Measurements from ENCODE around the gene KRTAP17-1.
"Not testable (repeated sequence)": the region's sequence is repeated elsewhere in the genome, so short reads cannot be mapped to it uniquely, and the experiment has no call there.

The KRTAP17-1 gene

DNA sequence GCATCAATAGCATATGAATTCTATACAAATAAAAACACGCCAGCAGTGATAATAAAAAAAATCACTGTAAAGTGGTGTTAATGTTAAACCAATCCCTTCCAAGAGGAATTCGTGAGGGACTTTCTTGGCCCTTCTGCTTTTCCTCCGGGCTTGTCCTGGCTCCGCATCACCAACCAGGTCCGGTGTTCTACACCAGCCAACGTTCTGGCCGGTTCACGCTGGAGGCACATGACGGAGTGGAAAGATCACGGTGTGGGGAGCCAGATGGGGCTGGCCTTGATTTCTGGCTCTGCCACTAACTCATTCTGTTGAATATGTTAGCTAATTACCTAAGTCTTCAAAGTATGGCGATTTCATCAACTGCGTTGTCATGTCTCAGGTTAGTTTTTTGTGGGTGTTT is 11.4 kb downstream of the KRTAP17-1 start:
- DNase-seq (ENCODE audit: low read depth in 2 of 2, low spot score in 1 of 2), result no peak

DNA sequence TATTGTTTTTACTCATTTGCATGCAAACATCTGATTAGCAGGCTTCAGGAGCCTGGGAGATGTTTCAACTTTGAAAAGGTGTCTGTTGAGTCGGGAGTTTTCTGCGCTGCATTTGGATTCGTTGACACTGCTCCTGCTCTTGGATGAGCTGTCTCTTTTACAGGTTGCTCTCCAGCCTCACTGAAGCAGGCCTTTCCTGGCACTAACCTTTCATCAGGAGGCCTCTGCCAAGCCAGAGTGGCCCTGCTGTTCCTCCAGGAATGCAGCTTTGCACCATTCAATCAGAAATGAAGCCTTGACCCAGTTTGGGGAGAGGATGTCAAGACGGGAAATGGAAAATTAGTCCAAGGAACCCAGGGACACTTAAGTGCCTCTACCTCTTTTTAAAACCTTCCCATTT is 12.5 kb downstream of the KRTAP17-1 start:
- no peak for DNase-seq (ENCODE audit: low read depth in 2 of 2, low spot score in 1 of 2)

DNA sequence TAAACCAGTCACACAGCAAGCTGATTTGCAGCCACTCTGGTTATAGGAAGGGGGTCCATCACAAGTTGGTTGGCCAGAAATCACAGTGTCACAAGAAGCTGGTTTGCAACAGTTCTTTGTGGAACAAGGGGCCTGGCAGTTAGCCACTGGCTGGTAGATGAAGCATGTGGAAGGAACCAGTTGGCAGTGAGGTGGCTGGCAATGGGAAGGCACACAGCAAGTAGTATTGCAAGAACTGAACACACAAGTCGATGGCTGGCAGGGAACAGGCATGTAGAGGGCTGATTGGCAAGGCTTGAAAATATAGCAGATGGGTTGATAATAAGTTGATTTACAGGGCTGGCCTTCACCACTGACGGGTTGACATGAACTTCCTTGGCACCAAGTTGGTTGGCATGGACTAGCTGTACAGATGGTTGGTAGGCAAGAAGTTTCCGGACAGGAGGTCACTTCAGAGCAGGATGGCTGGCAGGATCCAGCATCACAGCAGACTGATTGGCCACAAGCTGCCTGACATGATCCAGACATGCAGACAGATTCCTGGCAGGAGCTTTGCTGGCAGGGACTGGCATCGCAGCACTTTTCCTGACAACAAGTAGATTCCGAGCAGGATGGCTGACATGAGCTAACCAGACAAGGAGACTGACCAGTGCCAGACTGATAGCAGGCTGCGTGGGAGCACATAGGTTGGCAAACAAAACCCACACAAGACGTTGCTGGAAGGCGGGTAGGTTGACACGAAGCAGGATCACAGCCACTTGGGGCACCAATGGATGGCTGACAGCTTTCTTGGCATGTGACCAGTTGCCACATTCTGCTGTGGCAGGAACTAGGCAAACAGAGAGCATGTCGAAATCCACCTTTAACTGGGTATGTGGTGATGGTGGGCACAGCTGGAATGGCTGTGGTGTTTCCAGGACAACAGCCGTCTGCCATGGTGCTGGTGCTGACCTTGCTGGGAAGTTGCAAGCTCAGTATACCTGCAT is 13.3 kb downstream of the KRTAP17-1 start, which contains the start of gene KRTAP29-1:
KRTAP29-1 (minus strand) TSS at position 936 of the 986 bp plus-strand sequence; CDS start at position 936, 0 bp downstream.
- no peak for DNase-seq (ENCODE audit: low read depth in 2 of 2, low spot score in 1 of 2)

DNA sequence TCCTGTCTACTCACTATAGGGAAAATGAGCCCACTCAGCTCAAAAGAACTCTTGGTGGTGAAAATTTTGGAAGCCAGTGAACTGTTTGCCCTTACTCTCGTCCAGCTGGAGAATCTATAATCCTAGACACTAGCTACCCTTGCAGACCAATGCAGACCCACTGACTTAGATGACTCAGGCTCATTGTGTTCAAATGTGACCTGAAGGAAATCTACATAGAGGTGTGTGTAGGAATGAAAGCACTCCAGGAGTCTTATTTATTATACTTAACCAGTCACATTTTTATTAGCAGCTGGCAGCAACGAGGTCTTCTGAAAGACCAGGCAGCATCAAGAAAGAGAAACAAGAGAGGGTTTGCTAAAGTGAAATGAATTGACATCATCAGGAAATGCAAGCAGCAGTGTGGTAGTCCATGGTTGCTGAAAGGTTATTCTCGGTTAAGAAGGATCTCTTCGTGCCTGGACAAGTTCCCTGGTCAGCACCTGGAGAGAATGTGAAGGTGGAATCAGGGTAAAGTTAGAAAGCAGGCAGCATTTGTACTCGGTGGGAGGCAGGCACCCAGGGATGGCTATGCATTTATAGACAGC is 14.2 kb downstream of the KRTAP17-1 start:
- DNase-seq (ENCODE audit: low read depth in 2 of 2, low spot score in 1 of 2), result no peak

DNA sequence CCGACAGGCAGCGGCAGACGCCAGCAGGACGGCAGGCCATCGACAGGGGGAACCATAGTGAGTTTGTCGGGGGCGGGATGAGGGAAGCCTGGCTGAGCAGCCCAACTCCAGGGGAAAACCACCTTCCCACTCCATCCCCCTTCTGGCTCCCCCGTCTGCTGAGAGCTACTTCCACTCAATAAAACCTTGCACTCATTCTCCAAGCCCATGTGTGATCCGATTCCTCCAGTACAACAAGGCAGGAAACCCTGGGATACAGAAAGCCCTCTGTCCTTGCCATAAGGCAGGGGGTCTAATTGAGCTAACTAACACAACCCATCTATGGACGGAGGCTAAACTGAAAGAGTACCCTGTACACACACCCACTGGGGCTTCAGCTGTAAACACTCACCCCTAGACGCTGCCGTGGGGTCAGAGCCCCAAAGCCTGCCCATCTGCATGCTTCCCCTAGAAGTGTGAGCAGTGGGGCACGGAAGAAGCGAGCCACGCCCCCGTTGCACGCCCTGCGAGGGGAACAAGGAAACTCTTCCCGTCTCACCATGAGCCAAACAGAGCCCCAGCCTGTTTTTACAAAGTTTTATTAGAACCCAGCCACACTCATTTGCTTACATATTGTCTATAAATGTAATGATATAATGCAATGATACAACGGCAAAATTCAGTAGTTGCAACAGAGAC is 16.9 kb downstream of the KRTAP17-1 start:
- DNase-seq (ENCODE audit: low read depth in 2 of 2, low spot score in 1 of 2), result no peak

DNA sequence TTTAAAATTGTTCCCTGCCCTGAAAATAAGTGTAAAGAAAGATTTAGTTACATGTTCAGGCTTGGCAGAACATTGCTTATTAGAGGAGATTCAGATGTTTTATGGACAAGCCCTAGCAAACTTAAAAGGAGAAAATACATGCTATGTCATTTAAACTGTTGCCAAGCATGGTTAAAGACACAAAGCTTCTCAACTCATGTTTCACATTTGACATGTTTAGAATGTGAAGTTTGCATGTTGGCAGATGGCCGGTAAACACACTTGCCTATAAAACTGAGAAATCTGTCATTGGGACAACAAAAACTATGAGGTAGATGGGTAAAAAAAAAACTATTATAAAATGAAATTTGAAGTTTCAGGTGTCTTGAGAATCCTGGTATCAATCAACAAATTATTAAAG is 18.7 kb downstream of the KRTAP17-1 start:
- DNase-seq (ENCODE audit: low read depth in 2 of 2, low spot score in 1 of 2), result no peak

DNA sequence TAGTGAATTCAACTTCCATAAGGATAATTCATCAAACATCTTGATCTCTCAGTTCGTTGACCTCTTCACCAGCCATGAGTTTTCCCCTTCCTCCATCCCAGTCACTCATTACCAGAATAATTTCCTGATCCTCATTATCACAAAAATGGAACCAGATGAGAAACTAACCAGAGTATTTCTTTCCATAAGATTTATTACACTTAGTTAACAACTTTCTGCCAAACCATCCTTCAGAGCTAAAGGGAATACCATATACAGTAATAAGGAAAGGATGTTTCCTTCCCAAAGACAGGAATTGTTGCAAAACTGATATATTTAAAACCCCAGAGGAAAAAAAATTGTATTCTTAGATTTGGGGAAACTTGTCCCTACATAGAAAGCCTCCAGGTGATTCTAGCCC is 21.5 kb downstream of the KRTAP17-1 start:
- no peak for DNase-seq (ENCODE audit: low read depth in 2 of 2, low spot score in 1 of 2)

DNA sequence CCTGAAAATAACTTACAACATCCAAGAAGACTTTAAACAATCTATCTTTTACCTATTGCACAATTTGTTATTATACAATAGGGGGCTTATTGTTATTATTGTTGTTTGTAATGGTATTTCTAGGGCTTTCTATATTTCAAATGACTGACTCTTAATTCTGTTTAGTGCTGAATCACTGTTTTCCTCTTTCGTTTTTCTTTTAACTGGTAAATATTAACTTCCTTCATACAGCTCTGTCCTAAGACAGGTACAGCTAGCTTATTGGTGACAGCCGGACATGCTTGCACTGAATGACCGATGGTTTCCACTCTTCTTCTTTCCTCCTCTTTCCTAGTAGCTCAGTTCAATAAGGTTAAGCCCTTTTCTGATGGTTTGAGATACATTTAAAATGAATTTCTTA is 28.5 kb downstream of the KRTAP17-1 start:
- DNase-seq (ENCODE audit: low read depth in 2 of 2, low spot score in 1 of 2), result no peak

DNA sequence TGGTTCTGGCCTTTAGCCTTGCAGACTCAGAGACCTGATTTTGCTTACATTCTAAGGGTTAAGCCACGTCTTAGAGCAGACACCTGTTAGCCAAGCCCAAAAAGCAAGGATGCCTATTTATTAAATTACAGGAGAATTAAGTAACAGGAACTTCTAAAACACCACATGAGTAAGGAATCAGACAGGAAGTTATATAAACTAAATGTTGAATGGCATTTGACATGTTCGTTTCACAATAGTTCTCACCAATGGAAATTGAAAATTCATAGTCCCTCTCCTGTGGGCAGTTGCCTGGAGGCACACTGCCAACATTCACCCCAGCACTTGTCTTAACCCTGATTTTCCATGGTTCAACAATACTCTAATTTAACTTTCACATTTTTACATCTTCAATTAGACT is 31.0 kb downstream of the KRTAP17-1 start:
- DNase-seq (ENCODE audit: low read depth in 2 of 2, low spot score in 1 of 2), result no peak

DNA sequence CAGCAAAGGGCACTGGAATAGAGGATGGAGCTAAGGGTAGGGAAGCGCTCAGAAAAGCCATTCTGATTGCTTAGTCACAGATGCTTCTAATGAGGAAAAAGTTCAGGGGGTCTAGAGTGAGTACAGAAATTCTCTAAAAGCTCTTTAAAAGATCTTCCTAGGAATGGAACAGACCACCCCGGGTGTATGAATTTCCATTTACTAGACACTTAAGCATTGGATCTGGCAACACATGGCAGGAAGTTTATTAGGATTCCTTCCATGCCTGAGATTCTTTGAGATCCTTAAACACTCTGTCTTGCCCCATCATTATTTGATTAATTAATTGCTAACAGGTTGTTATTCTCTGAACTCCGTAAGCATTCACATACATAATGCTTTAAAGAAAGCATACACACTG is 31.5 kb downstream of the KRTAP17-1 start:
- DNase-seq (ENCODE audit: low read depth in 2 of 2, low spot score in 1 of 2), result no peak

DNA sequence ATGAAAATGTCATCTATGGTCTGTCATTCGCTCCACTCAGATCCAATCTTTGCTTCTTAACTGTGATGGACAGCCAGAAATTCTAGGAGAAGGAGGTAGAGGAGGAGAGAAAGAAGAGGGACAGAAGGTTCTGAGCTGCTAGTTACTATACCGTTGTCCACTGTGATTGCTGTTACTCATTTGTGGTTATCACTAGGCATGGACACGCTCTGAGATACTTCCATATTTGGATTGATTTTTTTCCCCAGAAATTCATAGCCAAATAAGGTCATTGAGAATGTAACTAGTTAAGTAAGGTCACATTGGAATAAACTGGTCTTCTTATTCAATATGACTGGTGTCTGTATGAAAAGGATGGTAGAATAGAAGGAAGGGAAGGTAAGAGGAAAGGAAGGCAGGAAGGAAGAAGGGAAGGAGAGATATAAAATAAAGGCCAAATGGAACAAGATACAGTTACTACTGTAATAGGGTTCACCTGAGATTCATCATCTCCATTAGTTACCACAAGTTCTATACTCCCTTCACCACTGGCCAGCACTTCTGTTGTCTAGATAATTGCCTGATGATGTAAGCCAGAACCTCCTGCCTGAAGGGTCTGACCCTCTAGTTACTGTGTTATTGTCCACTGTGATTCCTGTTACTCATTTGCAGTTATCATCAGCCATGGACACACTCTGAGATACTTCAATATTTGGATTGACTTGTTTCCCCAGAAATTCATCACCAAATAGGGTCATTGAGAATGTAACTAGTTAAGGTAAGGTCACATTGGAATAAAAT is 37.1 kb downstream of the KRTAP17-1 start:
- no peak for DNase-seq (ENCODE audit: low read depth in 2 of 2, low spot score in 1 of 2)

DNA sequence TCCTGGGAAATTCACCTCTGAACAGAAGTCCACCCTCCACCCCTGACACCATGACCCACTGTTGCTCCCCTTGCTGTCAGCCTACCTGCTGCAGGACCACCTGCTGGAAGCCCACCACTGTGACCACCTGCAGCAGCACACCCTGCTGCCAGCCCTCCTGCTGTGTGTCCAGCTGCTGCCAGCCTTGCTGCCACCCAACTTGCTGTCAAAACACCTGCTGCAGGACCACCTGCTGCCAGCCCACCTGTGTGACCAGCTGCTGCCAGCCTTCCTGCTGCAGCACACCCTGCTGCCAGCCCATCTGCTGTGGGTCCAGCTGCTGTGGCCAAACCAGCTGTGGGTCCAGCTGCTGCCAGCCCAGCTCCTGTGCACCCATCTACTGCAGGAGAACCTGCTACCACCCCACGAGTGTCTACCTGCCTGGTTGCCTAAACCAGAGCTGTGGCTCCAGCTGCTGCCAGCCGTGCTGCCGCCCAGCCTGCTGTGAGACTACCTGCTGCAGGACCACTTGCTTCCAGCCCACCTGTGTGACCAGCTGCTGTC is 39.8 kb downstream of the KRTAP17-1 start, which contains the start of gene KRTAP9-7:
KRTAP9-7 (plus strand) TSS at position 51 of the 543 bp plus-strand sequence; CDS start at position 51, 0 bp downstream.
- not testable (repeated sequence) for DNase-seq (ENCODE audit: low read depth in 2 of 2, low spot score in 1 of 2)

DNA sequence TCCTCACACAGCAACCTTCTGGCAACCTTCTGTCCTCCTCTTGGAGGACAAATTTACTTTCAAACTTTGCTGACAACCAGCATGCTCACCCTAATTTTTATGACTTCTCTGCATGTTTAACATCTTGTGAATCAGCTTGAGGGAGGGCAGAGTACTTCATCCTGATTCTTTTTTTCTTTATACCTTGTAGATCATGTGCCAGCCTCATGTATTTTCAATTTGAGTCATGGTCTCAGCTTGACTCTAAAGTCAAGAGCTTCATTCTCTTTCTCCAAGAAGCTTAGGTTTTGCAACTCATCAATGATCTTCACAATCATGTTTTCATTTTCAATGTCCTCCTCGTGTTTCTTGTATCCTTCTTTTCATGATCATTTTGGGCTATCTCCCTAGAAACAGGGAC is 43.7 kb downstream of the KRTAP17-1 start:
- DNase-seq (ENCODE audit: low read depth in 2 of 2, low spot score in 1 of 2), result no peak

DNA sequence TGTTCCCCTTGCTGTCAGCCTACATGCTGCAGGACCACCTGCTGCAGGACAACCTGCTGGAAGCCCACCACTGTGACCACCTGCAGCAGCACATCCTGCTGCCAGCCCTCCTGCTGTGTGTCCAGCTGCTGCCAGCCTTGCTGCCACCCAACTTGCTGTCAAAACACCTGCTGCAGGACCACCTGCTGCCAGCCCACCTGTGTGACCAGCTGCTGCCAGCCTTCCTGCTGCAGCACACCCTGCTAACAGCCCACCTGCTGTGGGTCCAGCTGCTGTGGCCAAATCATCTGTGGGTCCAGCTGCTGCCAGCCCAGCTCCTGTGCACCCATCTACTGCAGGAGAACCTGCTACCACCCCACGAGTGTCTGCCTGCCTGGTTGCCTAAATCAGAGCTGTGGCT is 44.2 kb downstream of the KRTAP17-1 start:
- not testable (repeated sequence) for DNase-seq (ENCODE audit: low read depth in 2 of 2, low spot score in 1 of 2)

DNA sequence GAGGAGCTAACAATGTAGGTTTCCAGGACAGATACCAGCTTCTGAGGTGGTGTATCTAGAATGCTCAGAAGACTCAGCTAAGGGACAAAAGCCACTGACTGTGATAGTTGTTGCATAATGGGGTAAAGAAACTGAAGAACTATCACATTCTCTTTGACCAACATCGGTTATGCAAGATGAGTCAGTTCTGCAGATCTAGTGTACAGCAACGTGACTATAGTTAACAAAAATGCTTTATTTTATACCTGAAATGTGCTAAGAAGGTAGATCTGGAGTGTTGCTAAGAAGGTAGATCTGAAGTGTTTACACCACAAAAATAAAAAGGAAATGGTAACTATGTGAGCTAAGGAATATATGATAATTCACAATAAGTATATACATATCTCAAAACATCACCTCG is 47.8 kb downstream of the KRTAP17-1 start:
- no peak for DNase-seq (ENCODE audit: low read depth in 2 of 2, low spot score in 1 of 2)

DNA sequence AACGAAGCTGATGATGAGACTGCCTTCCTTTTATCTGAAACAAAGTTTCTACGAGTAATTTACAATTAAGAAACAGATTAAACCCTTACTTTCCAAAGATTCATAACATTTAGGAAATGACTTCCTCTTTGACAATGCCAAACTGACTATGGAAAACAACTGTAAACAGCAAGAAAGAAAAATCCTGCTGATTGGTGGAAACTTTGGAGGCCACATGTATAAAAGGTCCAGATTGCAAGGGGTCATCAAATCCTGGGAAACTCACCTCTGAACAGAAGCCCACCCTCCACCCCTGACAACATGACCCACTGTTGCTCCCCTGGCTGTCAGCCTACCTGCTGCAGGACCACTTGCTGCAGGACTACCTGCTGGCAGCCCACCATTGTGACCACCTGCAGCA is 50.4 kb downstream of the KRTAP17-1 start, which contains the start of gene KRTAP9-6:
KRTAP9-6 (plus strand) TSS at position 301 of the 400 bp plus-strand sequence; CDS start at position 301, 0 bp downstream.
- DNase-seq (ENCODE audit: low read depth in 2 of 2, low spot score in 1 of 2), result no peak

Measured in stimulated activated CD8-positive, alpha-beta memory T cell treated with anti-CD3 and anti-CD28 coated beads, Interleukin-4, amount 100 ng/mL, for 4 hours (primary cell).